Measurements from ENCODE around the gene ITGB7. TPM values are rescaled to one million over a fixed set of nuclear protein-coding genes. Genes with fewer than 3 reads are reported as not detected.
A peak's percentile ranks its signal among the peaks of the same experiment; 100 is the strongest.

Gene ITGB7
- total and polyA plus RNA-seq, 4 donors = 1.4 to 5.8 (median 4.0) TPM

DNA sequence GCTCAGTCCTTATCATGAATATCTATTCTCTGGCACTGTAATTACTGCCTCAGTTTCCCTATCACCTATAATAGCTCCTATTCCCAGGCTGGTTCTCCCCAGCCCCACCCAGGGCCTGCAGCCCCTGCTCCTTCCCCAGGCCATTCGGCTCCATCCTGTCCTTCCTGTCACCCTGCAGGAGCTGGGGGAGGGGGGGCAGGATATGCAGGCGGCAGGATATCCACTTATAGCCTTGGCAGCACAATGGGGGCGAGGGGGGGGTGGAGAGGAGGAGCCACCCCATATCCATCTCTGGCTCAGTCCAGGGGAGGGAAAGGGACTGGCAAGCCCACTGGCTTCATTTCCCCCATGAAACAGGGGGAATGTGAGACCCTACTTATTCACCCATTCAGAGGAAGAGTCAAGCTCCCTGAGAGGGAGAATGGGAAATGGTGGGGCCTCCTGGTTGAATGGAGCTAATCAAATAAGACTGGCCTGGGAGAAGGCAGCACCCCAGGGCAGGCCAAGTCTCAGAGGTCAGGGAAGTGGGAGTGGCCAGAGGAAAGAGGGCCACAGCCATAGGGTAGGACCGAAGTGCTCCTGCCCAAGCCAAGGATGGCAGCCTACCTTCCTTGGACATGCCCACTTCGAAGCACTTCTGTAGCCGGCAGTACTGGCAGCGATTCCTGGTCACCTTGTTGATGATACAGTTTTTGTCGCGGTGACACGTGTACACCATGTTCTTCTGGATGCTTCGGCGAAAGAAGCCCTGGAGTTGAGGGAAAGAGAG, 7.8 kb upstream of the ITGB7 start:
- Histone ChIP-seq H3K9me3 (ENCODE audit: control insufficient read depth, low read length) (no peaks in the 10 kb centered on the region), H3K36me3 (ENCODE audit: control insufficient read depth in 1 of 2, insufficient read depth in 2 of 2, low read length in 1 of 2) (peaks cover 0 to 7% of the 10 kb centered on the region in 2 donors), H3K4me1 (ENCODE audit: control insufficient read depth in 1 of 2, insufficient read depth in 2 of 2, low read length in 2 of 2) (no peaks in the 10 kb centered on the region), H3K4me3 (ENCODE audit: low read length in 2 of 2) (no peak overlapping the region), H3K27me3 (ENCODE audit: control insufficient read depth in 1 of 2, insufficient read depth in 2 of 2, low read length in 1 of 2) (no peaks in the 10 kb centered on the region), H3K27ac (ENCODE audit: low read depth in 1 of 2, low read length in 2 of 2) (no peak overlapping the region)
- WGBS, 2 donors = 59 to 62% methylated on average over 12 of the region's 12 CpGs
- ATAC-seq (ENCODE audit: low FRiP score) = no peak
- intact Hi-C loops (cut with DNase I) = no loop called here
- DNase-seq = peak; percentile 69 to 79

DNA sequence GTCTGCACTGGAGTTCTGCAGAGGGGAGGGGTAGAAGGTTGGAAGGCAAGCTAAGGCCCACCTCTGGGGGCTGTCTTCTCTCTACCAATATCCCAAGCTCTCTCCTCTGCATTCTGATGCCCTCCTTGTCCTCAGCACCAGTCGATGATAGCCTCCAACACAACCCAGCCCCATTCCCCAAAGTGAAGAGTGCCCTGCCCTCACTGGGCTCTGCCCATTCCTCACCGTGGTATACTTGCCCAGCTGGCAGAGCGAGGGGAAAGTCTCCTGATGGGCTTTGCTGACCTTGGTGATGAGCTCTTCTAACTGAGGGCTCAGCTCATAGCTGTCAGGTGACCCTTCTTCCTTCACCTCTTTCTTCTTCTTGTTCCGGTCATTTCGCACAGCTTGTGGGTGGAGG, 7.2 kb upstream of the ITGB7 start:
- H3K4me1 ChIP-seq (ENCODE audit: control insufficient read depth in 1 of 2, insufficient read depth in 2 of 2, low read length in 2 of 2) = no peaks in the 10 kb centered on the region
- intact Hi-C loops (cut with DNase I) = no loop called here
- peaks cover 0 to 7% of the 10 kb centered on the region in 2 donors for H3K36me3 ChIP-seq (ENCODE audit: control insufficient read depth in 1 of 2, insufficient read depth in 2 of 2, low read length in 1 of 2)
- no peak overlapping the region for H3K4me3 ChIP-seq (ENCODE audit: low read length in 2 of 2)
- H3K27ac ChIP-seq (ENCODE audit: low read depth in 1 of 2, low read length in 2 of 2) = no peak overlapping the region
- no peaks in the 10 kb centered on the region for H3K27me3 ChIP-seq (ENCODE audit: control insufficient read depth in 1 of 2, insufficient read depth in 2 of 2, low read length in 1 of 2)
- ATAC-seq (ENCODE audit: low FRiP score) (no peak), DNase-seq (peak in 1 of 2 donors; percentile 19)
- no peaks in the 10 kb centered on the region for H3K9me3 ChIP-seq (ENCODE audit: control insufficient read depth, low read length)
- 76% methylated on average over 5 of the region's 5 CpGs for WGBS, 2 donors

DNA sequence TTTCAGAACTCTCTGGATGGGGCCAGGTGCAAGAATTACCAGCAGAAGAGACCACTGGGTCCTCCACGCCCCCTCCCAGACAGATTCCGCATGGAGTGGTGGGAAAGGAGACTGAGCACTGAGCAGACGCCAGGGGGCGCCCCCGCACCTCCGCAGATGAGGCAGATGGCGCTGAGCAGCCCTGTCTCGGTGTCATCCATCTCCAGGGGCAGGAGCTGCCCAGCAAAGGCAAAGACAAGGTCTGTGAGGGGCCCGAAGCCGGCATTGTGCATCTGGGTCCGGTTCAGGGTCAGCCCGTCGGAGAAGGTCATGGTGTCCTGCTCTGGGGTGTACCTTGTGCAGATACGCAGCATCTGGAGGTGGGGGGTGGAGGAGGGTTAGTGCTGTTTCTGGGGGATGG, 6.3 kb upstream of the ITGB7 start:
- H3K4me3 ChIP-seq (ENCODE audit: low read length in 2 of 2) = no peak overlapping the region
- 9% methylated on average over 14 of the region's 14 CpGs for WGBS, 2 donors
- no peaks in the 10 kb centered on the region for H3K9me3 ChIP-seq (ENCODE audit: control insufficient read depth, low read length)
- peaks cover 0 to 7% of the 10 kb centered on the region in 2 donors for H3K36me3 ChIP-seq (ENCODE audit: control insufficient read depth in 1 of 2, insufficient read depth in 2 of 2, low read length in 1 of 2)
- no peak overlapping the region for H3K27ac ChIP-seq (ENCODE audit: low read depth in 1 of 2, low read length in 2 of 2)
- H3K27me3 ChIP-seq (ENCODE audit: control insufficient read depth in 1 of 2, insufficient read depth in 2 of 2, low read length in 1 of 2) = no peaks in the 10 kb centered on the region
- no peaks in the 10 kb centered on the region for H3K4me1 ChIP-seq (ENCODE audit: control insufficient read depth in 1 of 2, insufficient read depth in 2 of 2, low read length in 2 of 2)
- intact Hi-C loops (cut with DNase I) = loop anchor here (1.0 to 2.0 kb wide), 4 partner anchors 37 to 74 kb away; a partner anchor contains a TSS
- peak; percentile 79 for ATAC-seq (ENCODE audit: low FRiP score)
- peak; percentile 89 to 94 for DNase-seq

DNA sequence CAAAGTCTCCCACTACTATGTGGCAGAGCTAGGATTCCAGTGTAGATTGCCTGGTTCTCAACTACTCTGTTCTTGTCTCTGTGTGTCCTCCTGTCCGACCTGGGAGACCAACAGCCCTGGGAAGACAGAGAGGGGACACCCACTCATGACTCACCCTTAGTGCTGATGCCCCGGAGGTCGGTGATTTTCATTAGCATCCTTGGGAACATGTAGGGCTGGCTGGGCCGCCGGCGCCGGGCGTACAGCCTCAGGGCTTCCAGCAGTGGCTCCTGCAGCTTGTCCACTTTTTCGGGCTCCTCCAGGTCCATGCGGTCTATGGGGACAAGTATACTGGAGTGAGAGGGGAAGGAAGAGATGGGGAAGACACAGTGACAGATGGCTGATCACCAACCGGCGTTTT, 5.9 kb upstream of the ITGB7 start:
- H3K36me3 ChIP-seq (ENCODE audit: control insufficient read depth in 1 of 2, insufficient read depth in 2 of 2, low read length in 1 of 2) = peaks cover 0 to 7% of the 10 kb centered on the region in 2 donors
- ATAC-seq (ENCODE audit: low FRiP score) (no peak), DNase-seq (peak; percentile 42 to 71)
- intact Hi-C loops (cut with DNase I) = loop anchor here (1.0 to 2.0 kb wide), 4 partner anchors 38 to 74 kb away; a partner anchor contains a TSS
- no peaks in the 10 kb centered on the region for H3K27me3 ChIP-seq (ENCODE audit: control insufficient read depth in 1 of 2, insufficient read depth in 2 of 2, low read length in 1 of 2)
- no peak overlapping the region for H3K27ac ChIP-seq (ENCODE audit: low read depth in 1 of 2, low read length in 2 of 2)
- H3K4me1 ChIP-seq (ENCODE audit: control insufficient read depth in 1 of 2, insufficient read depth in 2 of 2, low read length in 2 of 2) = no peaks in the 10 kb centered on the region
- WGBS, 2 donors = 53 to 57% methylated on average over 12 of the region's 12 CpGs
- H3K4me3 ChIP-seq (ENCODE audit: low read length in 2 of 2) = no peak overlapping the region
- no peaks in the 10 kb centered on the region for H3K9me3 ChIP-seq (ENCODE audit: control insufficient read depth, low read length)

DNA sequence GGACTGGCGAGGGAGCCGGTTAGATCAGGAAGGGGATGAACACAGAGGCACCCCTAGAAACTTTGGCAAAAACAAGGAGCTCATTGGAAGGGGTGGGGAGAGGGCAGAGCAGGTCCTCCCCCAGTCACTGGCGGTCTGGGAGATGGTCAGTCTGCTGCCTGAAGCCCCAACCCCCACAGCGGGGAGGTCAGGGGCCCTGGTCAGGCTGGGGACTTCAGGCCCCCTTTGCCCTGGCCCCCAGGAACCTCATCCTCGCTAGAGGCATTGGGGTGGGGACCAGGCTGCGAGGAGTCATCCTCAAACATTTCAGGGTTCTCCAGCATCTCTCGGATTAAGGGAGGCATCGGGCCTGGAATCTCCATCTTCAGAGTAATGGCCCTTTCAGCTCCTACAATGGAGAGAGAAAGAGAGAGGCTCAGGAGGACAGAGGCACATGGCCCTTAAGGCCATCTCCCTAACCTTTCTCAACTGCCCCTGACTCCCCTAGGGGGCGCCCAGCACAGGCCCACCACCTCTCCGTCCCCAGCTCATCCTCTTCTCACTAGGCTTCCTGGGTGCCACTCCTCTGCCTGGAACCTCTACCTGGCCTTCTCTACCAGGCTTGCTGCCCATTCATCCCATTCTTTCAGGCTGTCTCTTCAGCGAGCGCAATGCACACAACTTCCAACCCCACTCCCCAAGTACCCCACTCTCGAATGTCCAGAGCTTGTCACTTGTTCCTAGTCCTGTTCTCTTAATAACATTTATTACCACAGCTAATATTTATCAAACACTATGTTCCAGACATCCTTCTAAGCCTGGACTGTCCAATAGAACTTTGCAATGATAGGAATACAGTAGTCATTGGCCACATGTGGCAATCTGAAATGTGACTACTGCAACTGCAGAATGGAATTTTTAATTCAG, 4.7 kb upstream of the ITGB7 start:
- H3K9me3 ChIP-seq (ENCODE audit: control insufficient read depth, low read length) = no peaks in the 10 kb centered on the region
- H3K4me3 ChIP-seq (ENCODE audit: low read length in 2 of 2) = no peak overlapping the region
- peaks cover 0 to 7% of the 10 kb centered on the region in 2 donors for H3K36me3 ChIP-seq (ENCODE audit: control insufficient read depth in 1 of 2, insufficient read depth in 2 of 2, low read length in 1 of 2)
- H3K4me1 ChIP-seq (ENCODE audit: control insufficient read depth in 1 of 2, insufficient read depth in 2 of 2, low read length in 2 of 2) = no peaks in the 10 kb centered on the region
- DNase-seq (no peak), ATAC-seq (ENCODE audit: low FRiP score) (no peak)
- 84% methylated on average over 13 of the region's 13 CpGs for WGBS, 2 donors
- no peaks in the 10 kb centered on the region for H3K27me3 ChIP-seq (ENCODE audit: control insufficient read depth in 1 of 2, insufficient read depth in 2 of 2, low read length in 1 of 2)
- H3K27ac ChIP-seq (ENCODE audit: low read depth in 1 of 2, low read length in 2 of 2) = no peak overlapping the region
- intact Hi-C loops (cut with DNase I) = loop anchor here (2.0 kb wide), 3 partner anchors 39 to 75 kb away; a partner anchor contains a TSS

DNA sequence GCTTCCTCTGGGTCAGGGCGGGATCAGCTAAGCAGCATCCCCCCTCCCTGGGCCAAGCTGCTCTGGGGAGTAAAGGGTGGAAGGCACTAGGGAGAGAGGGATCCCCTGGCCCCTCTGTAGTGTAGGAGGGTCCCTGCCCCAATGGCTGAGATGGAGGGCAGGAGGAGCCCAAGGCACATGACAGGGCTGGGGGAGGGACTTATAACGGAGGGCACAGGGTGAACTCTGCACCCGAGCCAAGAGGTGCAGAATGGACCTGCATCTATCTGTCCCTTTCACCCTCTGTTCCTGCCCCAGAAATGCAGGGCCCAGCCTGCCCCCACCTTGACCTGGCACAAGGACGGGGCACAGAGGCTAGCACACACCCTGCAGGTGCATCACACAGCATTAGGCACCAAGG, 3.8 kb upstream of the ITGB7 start:
- no peak overlapping the region for H3K4me3 ChIP-seq (ENCODE audit: low read length in 2 of 2)
- no peak overlapping the region for H3K27ac ChIP-seq (ENCODE audit: low read depth in 1 of 2, low read length in 2 of 2)
- no peak for ATAC-seq (ENCODE audit: low FRiP score)
- no peaks in the 10 kb centered on the region for H3K9me3 ChIP-seq (ENCODE audit: control insufficient read depth, low read length)
- DNase-seq = peak; percentile 38 to 68
- H3K36me3 ChIP-seq (ENCODE audit: control insufficient read depth in 1 of 2, insufficient read depth in 2 of 2, low read length in 1 of 2) = peaks cover 0 to 7% of the 10 kb centered on the region in 2 donors
- H3K4me1 ChIP-seq (ENCODE audit: control insufficient read depth in 1 of 2, insufficient read depth in 2 of 2, low read length in 2 of 2) = no peaks in the 10 kb centered on the region
- WGBS, 2 donors = 68 to 70% methylated on average over 4 of the region's 4 CpGs
- no peaks in the 10 kb centered on the region for H3K27me3 ChIP-seq (ENCODE audit: control insufficient read depth in 1 of 2, insufficient read depth in 2 of 2, low read length in 1 of 2)
- intact Hi-C loops (cut with DNase I) = no loop called here

DNA sequence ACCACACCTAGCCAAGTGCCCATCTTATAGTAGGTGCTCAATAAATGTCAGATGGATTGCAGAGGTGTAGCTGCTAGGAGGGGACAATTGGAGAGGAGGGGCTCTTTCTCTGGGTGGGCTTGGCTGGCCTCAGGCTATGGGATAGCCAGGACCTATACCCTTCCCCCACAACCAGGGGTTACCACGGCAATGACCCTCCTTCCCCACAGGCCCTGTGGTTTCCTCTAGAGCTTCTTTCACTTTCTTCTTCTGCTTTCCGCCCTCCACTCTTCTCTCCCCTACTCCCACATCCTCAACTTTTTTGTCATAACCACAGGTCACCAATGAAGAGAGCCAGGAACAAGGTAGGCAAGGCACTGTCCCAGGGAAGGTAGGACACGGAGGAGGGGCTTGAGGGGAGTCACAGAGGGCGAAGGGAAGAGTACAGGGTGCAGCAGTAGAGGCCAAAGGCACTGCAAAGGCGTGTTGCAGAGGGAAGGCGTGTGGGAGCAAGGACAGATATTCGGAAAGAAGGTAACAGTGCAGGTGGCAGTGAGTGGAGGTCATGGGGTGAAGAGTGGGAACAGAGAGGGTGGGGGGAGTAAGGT, 1.9 kb upstream of the ITGB7 start:
- intact Hi-C loops (cut with DNase I) = no loop called here
- DNase-seq = peak in 1 of 2 donors; percentile 47
- Histone ChIP-seq H3K27ac (ENCODE audit: low read depth in 1 of 2, low read length in 2 of 2) (no peak overlapping the region), H3K4me3 (ENCODE audit: low read length in 2 of 2) (no peak overlapping the region), H3K9me3 (ENCODE audit: control insufficient read depth, low read length) (no peaks in the 10 kb centered on the region), H3K4me1 (ENCODE audit: control insufficient read depth in 1 of 2, insufficient read depth in 2 of 2, low read length in 2 of 2) (no peaks in the 10 kb centered on the region), H3K27me3 (ENCODE audit: control insufficient read depth in 1 of 2, insufficient read depth in 2 of 2, low read length in 1 of 2) (no peaks in the 10 kb centered on the region), H3K36me3 (ENCODE audit: control insufficient read depth in 1 of 2, insufficient read depth in 2 of 2, low read length in 1 of 2) (peaks cover 0 to 3% of the 10 kb centered on the region in 2 donors)
- 73 to 74% methylated on average over 7 of the region's 7 CpGs for WGBS, 2 donors
- no peak for ATAC-seq (ENCODE audit: low FRiP score)

DNA sequence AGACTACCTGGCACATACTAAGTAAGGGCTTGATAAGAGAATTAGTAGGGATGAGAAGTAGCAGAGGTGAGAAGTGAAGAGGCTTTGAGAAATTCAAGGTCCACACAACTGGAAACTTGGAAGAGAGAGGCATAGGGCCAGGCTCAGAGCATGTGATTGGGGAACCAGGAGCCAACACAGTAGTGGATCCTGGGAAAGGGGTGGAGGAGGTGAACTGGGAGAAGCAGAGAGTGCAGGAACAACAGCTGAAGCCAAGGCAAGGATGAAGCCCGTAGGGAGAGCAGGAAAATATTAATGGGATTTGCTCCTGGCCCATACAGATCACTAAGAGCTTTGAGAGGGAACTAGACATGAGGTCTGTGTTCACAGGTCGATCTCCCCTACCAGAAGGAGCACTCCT, 1.4 kb upstream of the ITGB7 start:
- Histone ChIP-seq H3K27ac (ENCODE audit: low read depth in 1 of 2, low read length in 2 of 2) (no peak overlapping the region), H3K4me3 (ENCODE audit: low read length in 2 of 2) (no peak overlapping the region), H3K27me3 (ENCODE audit: control insufficient read depth in 1 of 2, insufficient read depth in 2 of 2, low read length in 1 of 2) (no peaks in the 10 kb centered on the region), H3K4me1 (ENCODE audit: control insufficient read depth in 1 of 2, insufficient read depth in 2 of 2, low read length in 2 of 2) (no peaks in the 10 kb centered on the region), H3K36me3 (ENCODE audit: control insufficient read depth in 1 of 2, insufficient read depth in 2 of 2, low read length in 1 of 2) (peaks cover 0 to 3% of the 10 kb centered on the region in 2 donors), H3K9me3 (ENCODE audit: control insufficient read depth, low read length) (no peaks in the 10 kb centered on the region)
- WGBS, 2 donors = 38 to 51% methylated on average over 2 of the region's 2 CpGs
- peak; percentile 12 to 39 for DNase-seq
- intact Hi-C loops (cut with DNase I) = no loop called here
- no peak for ATAC-seq (ENCODE audit: low FRiP score)
